Vagina (tissue), 2 donors: Measurements from ENCODE around the gene DNMBP.

Experiments
- POLR2AphosphoS5 ChIP-seq, 2 donors: sonication (generic); formaldehyde crosslinking; IDR thresholded peaks; one replicate each; pipeline ENCODE4 v1.9.0; 2017; ENCODE audit warnings: antibody characterized with exemption in 2 of 2, mild to moderate bottlenecking in 2 of 2, low read depth in 1 of 2; ENCODE audit not compliant: insufficient read depth in 1 of 2
- TF ChIP-seq, protein P1 (sequence below), 3 experiments: fragments of 450-650 bp in 2 of 3; fragments of 200-600 bp in 1 of 3; sonication (generic) in 1 of 3; IDR thresholded peaks; one replicate each; pipeline ENCODE4 v1.5.1; 2017 to 2019; ENCODE audit warnings: antibody characterized with exemption in 3 of 3, mild to moderate bottlenecking in 2 of 3, moderate library complexity in 2 of 3

DNA sequence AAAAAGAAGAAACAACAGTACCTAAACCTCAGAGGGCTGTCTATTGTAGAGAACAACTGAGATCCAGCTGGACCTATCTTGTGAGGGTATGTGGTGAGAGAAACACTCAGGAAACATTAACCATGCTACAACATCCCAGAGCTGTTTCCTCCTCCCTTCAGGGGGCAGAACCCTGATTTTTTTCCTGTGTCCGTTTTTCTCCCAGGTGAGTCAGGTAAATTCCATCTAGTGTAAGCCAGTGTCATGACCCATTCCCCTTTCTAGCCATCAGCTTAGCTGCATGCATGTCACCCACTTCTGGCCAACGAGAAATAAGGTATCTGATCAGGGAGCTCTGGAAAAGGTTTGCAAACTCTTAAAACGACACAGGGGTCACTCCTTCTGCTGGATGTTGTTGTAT lies 103.8 kb downstream of the DNMBP start:
- TF ChIP-seq, protein P1, sequence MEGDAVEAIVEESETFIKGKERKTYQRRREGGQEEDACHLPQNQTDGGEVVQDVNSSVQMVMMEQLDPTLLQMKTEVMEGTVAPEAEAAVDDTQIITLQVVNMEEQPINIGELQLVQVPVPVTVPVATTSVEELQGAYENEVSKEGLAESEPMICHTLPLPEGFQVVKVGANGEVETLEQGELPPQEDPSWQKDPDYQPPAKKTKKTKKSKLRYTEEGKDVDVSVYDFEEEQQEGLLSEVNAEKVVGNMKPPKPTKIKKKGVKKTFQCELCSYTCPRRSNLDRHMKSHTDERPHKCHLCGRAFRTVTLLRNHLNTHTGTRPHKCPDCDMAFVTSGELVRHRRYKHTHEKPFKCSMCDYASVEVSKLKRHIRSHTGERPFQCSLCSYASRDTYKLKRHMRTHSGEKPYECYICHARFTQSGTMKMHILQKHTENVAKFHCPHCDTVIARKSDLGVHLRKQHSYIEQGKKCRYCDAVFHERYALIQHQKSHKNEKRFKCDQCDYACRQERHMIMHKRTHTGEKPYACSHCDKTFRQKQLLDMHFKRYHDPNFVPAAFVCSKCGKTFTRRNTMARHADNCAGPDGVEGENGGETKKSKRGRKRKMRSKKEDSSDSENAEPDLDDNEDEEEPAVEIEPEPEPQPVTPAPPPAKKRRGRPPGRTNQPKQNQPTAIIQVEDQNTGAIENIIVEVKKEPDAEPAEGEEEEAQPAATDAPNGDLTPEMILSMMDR (IDR thresholded peaks at IDR 0.05), result no peak
- no peak for TF ChIP-seq POLR2AphosphoS5 (IDR thresholded peaks at IDR 0.05; ENCODE audit: insufficient read depth in 1 of 2, low read depth in 1 of 2)
